SK-N-MC (cell line): ENCODE data around the gene DNER.

Experiments
- EZH2 ChIP-seq: fragments of 200-600 bp; sonication (generic); IDR thresholded peaks from one replicate; pipeline ENCODE4 v1.6.1; 2017; ENCODE audit warnings: antibody characterized with exemption
- FOXP2 ChIP-seq: optimal IDR thresholded peaks from 2 replicates; pipeline ENCODE3; 2011; ENCODE audit warnings: mild to moderate bottlenecking, moderate library complexity; ENCODE audit not compliant: insufficient read depth; ENCODE audit errors: extremely low read length, control extremely low read depth
- POLR2AphosphoS5 ChIP-seq: IDR thresholded peaks from 2 replicates; pipeline ENCODE4 v1.6.1; 2012; ENCODE audit warnings: mild to moderate bottlenecking, low read depth, low read length, borderline replicate concordance

GRCh38 chr2:229489016-229489415 lies 225.3 kb downstream of the DNER start:
- no peak for TF ChIP-seq POLR2AphosphoS5
- no peak for TF ChIP-seq EZH2
- no peak for TF ChIP-seq FOXP2
